ENCODE data around the gene BABAM2. TPM values are rescaled to one million over a fixed set of nuclear protein-coding genes. Genes with fewer than 3 reads are reported as not detected.

BABAM2 gene
- polyA plus RNA-seq: 45.5 and 72.6 TPM in 2 replicates

DNA sequence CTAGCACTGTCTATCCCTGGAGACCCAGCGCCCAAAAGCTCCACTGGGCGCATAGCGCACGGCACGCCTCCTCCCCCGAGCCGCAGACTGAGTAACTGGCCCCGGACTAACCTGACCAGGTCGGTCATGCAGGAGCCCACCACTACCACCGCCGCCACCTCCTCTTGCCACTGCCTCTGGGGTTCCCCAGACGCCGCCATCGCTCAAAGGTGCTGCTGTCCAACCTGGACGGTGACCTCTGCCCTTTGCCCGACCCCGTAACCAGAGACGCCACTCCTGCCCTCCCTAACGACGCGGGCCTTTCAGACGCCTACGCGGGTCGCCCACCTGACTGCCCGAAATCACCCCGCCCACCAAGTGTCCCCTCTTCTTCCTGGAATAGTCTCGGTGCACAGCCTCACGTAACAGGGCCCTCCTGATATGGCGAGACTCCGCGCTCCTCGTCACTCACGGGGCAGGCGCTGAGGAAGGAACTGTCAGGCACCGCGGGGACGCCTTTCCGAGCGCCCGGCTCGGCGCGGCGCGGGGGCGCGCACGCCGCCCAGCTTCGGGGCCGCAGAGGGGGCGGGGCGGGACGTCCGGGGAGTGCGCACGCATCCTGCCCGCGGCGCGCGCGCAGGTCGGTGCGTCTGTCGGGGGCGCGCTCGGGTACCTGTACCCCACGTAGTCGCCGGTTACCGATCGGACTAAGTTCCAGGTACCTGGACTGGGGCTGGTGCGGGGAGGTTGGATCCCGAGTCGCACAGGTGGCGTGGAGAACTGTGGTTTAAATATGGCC is at the start of gene BABAM2, which contains the start of gene RBKS:
Gene BABAM2, plus strand, starts transcription at position 584 of the 778 bp plus-strand sequence. CDS start 3,828 bp downstream, outside the sequence.
Gene RBKS, minus strand, starts transcription at position 242 of the 778 bp plus-strand sequence. Its CDS starts 42 bp downstream, at position 200.

Other genes with a start within 250 kb of the BABAM2 start
- gene SUPT7L, start 227.1 kb upstream of the BABAM2 start, polyA plus RNA-seq: 37.2 and 44.2 TPM in 2 replicates
- gene SLC4A1AP, start 226.8 kb upstream of the BABAM2 start, polyA plus RNA-seq: 41.2 and 47.0 TPM in 2 replicates
- gene MRPL33, start 119.0 kb upstream of the BABAM2 start, polyA plus RNA-seq: 616 and 668 TPM in 2 replicates
- 1.8 and 4.5 TPM in 2 replicates for gene RBKS, start 342 bp upstream of the BABAM2 start, polyA plus RNA-seq